Mammary microvascular endothelial cell (primary cell): Measurements from ENCODE around the gene MIPOL1. TPM values are rescaled to one million over a fixed set of nuclear protein-coding genes. Genes with fewer than 3 reads are reported as not detected.

Experiments
- total RNA-seq: library from RNA; depleted of rRNA; stranded (reverse); fragments of >200 nt; gene quantifications from 2 replicates; pipeline ENCODE4 v1.2.3, GENCODE V29; 2015

Gene MIPOL1, protein sequence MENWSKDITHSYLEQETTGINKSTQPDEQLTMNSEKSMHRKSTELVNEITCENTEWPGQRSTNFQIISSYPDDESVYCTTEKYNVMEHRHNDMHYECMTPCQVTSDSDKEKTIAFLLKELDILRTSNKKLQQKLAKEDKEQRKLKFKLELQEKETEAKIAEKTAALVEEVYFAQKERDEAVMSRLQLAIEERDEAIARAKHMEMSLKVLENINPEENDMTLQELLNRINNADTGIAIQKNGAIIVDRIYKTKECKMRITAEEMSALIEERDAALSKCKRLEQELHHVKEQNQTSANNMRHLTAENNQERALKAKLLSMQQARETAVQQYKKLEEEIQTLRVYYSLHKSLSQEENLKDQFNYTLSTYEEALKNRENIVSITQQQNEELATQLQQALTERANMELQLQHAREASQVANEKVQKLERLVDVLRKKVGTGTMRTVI
- total RNA-seq: 3.6 and 8.4 TPM in 2 replicates

DNA sequence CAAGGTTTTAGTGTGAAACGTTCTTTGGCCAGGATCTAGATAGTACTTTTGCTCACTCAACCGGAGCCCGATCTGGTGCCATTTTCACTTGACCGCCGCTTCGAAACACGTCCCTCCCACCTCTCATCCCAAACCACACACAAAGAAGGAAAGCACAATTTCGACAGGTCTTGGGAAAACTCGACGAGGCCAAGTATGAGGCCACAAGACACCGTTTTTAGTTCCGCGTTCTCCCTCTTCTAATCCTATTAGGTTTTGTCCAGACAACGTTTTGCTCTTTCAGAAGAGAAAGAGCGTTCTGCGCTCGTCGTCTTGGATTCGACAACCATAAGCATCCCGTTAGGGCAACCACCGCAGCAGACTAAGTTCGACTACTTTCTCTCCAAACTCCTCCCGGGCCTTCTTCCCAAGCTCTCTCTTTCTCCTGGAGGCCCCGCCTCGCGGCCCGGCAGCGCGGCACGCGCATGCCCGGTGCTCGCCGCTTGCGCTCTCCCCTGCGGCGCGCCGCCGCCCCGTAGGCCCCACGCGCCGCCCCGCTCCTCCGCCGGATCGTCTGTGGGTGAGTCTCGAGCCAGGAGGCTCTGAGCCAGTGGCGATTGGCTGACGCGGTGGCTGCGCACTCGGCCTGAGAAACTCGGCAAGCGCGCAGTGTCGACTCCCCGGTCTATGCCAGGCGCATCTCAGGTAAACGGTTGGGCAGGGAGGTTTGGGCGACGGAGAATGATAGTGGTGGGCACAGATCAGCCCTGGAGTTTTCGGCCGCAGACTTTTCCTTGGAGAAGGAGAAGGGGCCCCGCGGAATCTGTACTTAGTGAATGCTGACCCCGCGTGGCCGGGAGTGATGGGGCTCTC is at the start of gene MIPOL1:
MIPOL1 (plus strand) TSS at position 517 of the 852 bp plus-strand sequence. CDS start 49,952 bp downstream, outside the sequence.

DNA sequence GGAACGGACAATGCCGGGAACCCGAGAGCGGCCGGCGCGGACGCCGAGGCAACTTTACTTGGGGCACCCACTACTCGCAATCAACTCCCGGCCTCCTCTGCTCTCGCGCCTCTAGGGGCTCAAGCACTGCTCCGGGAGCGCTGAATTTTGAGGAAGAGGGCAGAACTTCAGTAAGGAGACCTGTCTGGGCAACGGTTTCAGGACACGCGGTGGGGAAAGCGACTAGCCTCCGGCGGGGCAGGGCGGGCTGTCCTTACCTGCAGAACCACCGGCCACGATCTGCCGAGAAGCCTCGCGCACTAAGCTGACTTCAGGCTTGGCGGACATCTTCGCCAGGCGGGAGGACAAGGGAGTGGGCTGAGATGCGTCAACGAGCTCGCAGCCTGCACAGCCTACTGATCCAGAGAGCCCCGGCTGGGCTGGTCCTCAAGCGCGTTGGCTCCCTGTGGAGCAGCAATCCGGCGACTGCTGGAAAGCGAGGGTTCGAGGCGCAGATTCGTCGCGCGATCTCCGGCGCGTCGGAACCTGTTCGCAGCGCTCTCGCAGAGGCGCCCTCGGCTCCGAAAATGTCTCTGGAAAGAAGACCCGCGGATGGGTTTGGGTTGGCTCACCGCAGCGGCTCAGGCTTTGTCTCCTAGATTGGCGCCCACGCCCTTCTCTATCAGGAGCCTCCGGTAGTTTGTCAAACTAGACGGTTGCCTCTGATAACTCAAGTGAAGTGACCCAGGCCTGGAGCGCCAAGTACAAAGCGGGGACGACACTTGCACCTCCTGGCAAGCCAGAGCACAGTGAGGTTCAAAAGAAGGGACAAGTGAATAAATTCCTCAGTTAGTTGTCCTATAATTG is 25.5 kb upstream of the MIPOL1 start, which contains the start of gene SLC25A21:
SLC25A21 (minus strand) TSS at position 583 of the 846 bp plus-strand sequence.

DNA sequence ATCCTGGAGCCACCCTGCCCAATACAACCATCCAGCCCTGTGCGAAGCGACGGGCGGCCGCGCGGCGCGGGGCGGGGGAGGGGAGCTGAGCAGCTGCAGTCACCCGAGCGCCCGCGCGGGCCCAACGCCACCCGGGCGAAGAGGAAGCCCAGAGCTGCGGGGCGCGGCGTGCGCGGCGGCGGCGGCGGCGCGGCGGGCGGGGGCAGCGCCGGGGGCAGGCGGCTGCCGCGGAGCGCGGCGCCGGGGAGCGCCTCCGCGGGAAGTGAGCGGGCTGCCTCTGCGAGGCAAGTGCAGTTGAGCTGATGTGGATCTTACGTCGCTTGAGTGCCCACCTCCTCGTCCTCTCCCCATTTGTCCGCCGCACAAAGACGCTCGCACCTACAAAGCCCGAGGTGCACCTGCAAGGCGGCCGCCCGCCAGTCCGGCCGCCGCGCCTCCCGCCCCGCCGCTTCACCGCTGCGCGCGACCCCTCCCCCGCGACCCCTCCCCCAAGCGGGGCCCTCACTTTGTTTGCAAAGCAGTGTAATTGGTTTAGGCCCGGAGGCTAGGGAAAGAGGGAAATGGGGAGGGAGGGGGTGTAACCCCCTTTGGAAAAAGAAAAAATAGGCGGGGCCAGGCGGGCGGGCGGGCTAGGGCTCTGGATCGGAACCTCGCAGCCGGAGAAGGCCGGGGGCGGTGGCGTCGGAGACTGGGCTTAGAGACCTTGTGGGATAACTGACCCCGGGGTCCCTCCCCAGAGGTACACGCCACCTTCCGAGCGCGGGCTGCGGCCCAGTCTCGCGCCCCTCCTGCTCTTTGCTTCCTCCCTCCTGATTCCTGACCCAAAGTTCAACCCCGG is 397.5 kb downstream of the MIPOL1 start, which contains the start of the genes FOXA1 and TTC6:
FOXA1 (minus strand) TSS at position 279 of the 838 bp plus-strand sequence; CDS start at position 2, 277 bp downstream.
TTC6 (plus strand) TSS at position 659 of the 838 bp plus-strand sequence. CDS start 26,436 bp downstream, outside the sequence.

Other genes with a start within 250 kb of the MIPOL1 start
- under 0.01 and 0.84 TPM in 2 replicates for gene SLC25A21, start 25.3 kb upstream of the MIPOL1 start, total RNA-seq